HG02678 (cell line): ENCODE results near the gene TACC3.

Source experiments
- ATAC-seq: cut with Tn5 transposase; IDR thresholded peaks from one replicate; pipeline ENCODE4 v1.9.1; 2021; ENCODE audit warnings: mild to moderate bottlenecking, moderate library complexity; ENCODE audit not compliant: unreplicated experiment

The TACC3 gene

GRCh38 chr4:1743975-1744374, 22.7 kb downstream of the TACC3 start:
- ATAC-seq, result no peak

GRCh38 chr4:1744552-1744951, 23.2 kb downstream of the TACC3 start:
- ATAC-seq, result no peak

GRCh38 chr4:1745165-1745564, 23.8 kb downstream of the TACC3 start:
- no peak for ATAC-seq

- no peak for ATAC-seq
These were observed 24.4 kb downstream of the TACC3 start for GRCh38 chr4:1745697-1746096.

- ATAC-seq, result peak; percentile 61
These were observed 25.0 kb downstream of the TACC3 start for GRCh38 chr4:1746265-1746691.

DNA sequence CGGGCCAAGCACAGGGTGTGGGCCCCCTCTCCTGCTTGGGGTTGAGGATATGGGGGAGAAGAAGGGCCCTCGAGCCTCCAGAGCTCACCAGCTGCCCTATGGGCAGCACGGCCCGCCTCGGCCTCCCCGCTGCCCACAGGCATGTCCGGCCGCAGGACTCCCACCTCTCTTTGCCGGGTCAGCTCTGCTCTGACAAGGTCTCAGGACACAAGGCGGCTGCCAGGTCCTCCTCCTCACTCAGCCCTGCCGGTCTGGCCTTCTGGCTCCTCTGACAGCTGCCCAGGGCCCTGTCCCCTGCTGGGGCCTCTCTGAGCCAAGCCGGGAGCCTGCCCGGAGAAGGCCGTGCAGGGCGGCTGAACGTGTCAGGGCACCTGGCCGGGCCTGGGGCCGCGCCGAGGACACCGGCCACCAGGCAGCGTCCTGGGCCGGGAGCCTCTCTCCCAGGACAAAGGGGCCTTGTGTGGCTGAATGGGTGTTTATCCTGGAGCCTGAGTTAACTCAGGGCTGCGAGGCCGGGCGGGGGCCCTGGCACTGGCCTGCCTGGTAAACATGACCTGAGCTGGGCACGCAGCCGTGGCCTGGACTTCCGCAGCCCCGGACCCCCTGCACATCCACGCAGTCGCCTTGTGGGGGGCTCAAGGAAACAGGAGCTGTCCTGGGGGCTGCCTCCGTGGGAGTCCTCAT, 25.7 kb downstream of the TACC3 start:
- ATAC-seq, result no peak

GRCh38 chr4:1747603-1747967, 26.3 kb downstream of the TACC3 start:
- no peak for ATAC-seq

DNA sequence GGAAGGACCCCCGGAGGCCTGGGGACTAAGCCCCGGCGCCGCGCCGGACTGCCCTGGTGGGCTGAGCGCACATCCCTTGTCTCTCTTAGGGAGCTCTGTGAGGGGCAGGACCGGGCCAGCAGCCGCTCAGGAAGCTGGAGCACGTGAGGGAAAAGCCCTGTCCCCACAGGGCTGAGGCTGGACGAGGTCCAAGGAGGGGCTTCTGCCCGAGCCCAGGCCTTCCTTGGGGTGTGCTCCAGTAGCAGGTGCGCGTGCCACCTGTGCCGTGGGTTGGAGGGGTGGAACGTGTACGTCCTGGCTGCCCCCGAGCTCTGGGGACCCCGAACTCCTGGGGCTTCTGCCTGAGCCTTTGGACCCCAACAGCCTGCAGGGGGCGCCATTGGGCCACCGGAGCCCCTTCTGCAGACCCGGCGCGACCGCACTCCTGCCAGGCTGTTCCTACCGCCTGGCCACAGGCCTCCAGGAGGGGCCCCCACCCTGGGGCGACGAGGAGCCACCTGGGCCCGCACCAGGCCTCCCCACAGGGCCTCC, 27.2 kb downstream of the TACC3 start:
- no peak for ATAC-seq

DNA sequence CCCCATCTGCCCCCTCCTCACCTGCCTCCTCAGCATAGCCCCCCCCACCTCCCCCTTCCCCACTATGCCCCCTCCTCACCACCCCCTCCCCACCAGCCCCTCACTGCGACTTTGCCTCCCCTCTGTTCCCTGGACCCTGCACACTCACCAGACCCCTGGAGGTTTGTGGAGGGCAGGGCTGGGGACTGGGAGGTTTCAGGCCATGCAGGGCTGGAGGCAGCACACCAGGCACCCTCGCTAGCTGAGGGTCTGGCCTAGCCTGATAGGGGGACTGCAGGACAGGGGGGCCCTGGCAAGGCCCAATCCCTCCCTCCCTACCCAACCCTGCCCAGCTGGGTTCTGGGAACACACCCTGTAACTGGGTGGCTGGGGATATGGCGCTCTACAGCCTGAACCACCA, 28.0 kb downstream of the TACC3 start:
- no peak for ATAC-seq

DNA sequence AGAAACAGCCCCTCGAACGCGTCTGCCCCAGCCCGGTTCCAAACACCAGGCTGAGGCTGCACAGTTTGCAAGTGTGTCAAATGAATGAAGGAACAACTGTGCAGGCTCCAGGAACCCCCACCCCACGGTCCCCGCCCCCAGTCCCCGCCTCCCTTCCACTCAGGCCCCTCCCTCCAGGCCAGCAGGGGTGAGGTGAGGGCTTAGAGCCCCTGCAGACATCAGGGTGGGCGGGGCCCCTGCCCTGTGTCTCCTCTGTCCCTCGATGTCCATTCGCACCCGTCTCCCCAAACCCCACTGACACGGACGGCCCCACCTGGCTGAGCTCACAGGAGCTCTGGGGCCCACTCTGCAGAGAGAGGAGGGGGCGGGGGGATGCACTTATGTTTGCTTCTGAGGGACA, 28.5 kb downstream of the TACC3 start:
- ATAC-seq, result no peak

GRCh38 chr4:1750381-1751154, 29.2 kb downstream of the TACC3 start:
- ATAC-seq, result no peak

- ATAC-seq, result no peak
These were observed 30.0 kb downstream of the TACC3 start for GRCh38 chr4:1751155-1751918.

- ATAC-seq, result no peak
These were observed 30.6 kb downstream of the TACC3 start for GRCh38 chr4:1751919-1752283.

- no peak for ATAC-seq
These were observed 31.1 kb downstream of the TACC3 start for GRCh38 chr4:1752284-1753041.

DNA sequence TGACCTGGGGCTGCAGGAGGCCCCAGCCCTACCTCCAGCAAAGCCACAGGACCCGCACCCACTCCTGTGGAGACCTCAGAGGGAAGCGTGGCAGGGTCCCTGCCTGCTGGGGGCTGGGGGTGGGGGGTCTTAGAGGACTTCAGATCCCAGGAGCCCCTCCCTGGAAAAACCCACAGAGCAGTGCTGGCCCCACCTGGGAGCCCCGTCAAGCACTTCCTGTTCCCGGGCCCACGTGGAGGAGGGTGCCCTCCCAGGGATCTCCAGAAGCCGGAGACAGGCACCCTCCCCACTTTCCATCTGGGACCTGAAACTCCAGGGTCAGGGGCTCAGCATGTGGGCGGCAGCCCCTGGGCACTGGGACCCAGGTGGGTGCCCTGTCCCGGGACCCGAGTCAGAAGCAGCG, 32.0 kb downstream of the TACC3 start:
- no peak for ATAC-seq

GRCh38 chr4:1753697-1754311, 32.5 kb downstream of the TACC3 start:
- no peak for ATAC-seq

GRCh38 chr4:1754336-1754735, 33.0 kb downstream of the TACC3 start:
- ATAC-seq, result no peak

DNA sequence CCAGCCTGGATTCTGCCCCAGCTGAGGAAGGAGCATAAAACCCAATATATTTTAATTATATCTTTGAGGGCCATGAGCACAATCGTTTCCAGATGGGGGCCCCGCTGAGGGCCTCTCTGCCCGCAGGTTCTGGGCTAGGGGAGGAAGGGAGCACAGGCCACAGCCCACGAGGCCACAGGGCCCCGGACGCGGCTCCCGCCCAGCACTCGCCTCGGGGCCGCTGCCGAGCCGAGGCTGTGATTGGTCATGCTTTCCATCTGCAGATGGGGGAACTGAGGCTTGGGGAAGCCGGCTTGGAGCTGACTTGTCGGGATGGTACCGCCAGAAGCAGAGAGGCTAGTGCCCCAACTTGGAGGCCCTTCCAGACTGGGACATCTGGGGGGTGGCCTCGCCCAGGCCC, 34.0 kb downstream of the TACC3 start:
- ATAC-seq, result no peak

DNA sequence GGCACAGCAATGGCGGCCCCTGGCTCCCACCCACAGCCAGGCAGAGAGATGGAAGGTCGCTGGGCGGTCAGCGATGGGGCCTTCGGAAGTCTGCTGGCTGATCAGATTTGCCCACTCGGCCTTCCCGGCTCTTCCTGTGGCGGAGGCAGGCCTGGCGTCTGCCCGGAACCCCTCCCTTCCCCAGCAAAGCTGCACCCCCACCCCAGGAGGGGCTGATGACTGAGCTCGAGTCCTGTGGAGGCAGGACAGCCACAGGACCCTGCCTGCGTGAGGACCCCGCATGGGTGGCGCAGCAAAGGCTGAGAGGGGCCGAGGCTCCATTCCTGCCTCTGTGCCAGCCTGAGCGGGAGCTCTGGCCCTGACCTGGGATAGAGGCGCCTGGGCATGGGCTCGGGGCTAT, 34.8 kb downstream of the TACC3 start:
- ATAC-seq, result no peak
